H1 (cell line): ENCODE results near the gene HARS2. TPM values are rescaled to one million over a fixed set of nuclear protein-coding genes. Genes with fewer than 3 reads are reported as not detected.
"Not testable (repeated sequence)": the region's sequence is repeated elsewhere in the genome, so short reads cannot be mapped to it uniquely, and the experiment has no call there.

Experiments
- CTCF ChIA-PET: fragments of 300-600 bp; sonication (Branson Sonifier 250); formaldehyde crosslinking; loops from one replicate; lab custom pipeline; 2021; ENCODE audit not compliant: partially characterized antibody; lab: Charles Lee
- POLR2A ChIA-PET: fragments of 300-600 bp; sonication (Branson Sonifier 250); formaldehyde crosslinking; loops from one replicate; lab custom pipeline; 2021; ENCODE audit warnings: inconsistent platforms; ENCODE audit not compliant: partially characterized antibody; lab: Charles Lee
- DNase-seq, 2 experiments: peaks; one replicate each; pipeline versions ENCODE4 v3.0.0 to v3.0.0-alpha.2; 2010 to 2022; ENCODE audit warnings: low spot score in 2 of 2, low read depth in 1 of 2, mixed read lengths in 1 of 2
- FAIRE-seq: peaks from 2 replicates; lab custom pipeline; 2011; peaks lifted over from hg19 to GRCh38; lab: Jason Lieb, UNC
- H2AFZ ChIP-seq: 2 replicates; pipeline ENCODE4 v1.8.1; 2012; ENCODE audit warnings: low read length, inconsistent platforms
- H2AK5ac ChIP-seq: 2 replicates; pipeline ENCODE4 v1.6.1; 2013; ENCODE audit warnings: low read depth, low read length
- H2BK120ac ChIP-seq: replicated peaks from 2 replicates; pipeline ENCODE3; 2013; ENCODE audit warnings: low read depth, low read length, inconsistent platforms
- H2BK12ac ChIP-seq: 2 replicates; pipeline ENCODE4 v1.6.1; 2013; ENCODE audit warnings: low read depth, low read length
- H2BK15ac ChIP-seq: 2 replicates; pipeline ENCODE4 v1.6.1; 2013; ENCODE audit warnings: low read length
- H2BK20ac ChIP-seq: 2 replicates; pipeline ENCODE4 v1.6.1; 2013; ENCODE audit warnings: low read length
- H2BK5ac ChIP-seq: 2 replicates; pipeline ENCODE4 v1.6.1; 2013; ENCODE audit warnings: low read depth, low read length
- H3K14ac ChIP-seq: 2 replicates; pipeline ENCODE4 v1.6.1; 2013; ENCODE audit warnings: inconsistent platforms; ENCODE audit not compliant: insufficient read length
- H3K18ac ChIP-seq: 2 replicates; pipeline ENCODE4 v1.6.1; 2013; ENCODE audit warnings: low read length; ENCODE audit errors: extremely low read depth
- H3K23ac ChIP-seq: 2 replicates; pipeline ENCODE4 v1.6.1; 2013; ENCODE audit warnings: inconsistent platforms; ENCODE audit not compliant: insufficient read length
- H3K23me2 ChIP-seq: 2 replicates; pipeline ENCODE4 v1.6.1; 2013; ENCODE audit warnings: low read depth, low read length
- H3K27ac ChIP-seq: 2 replicates; pipeline ENCODE4 v1.6.1; 2011; ENCODE audit warnings: low read depth, low read length, inconsistent platforms
- H3K27me3 ChIP-seq, 4 experiments: replicated peaks in 1 of 4; 1 replicate in 1 of 4; 2 replicates in 3 of 4; pipeline versions ENCODE4 v1.6.1 to v1.8.1; 2011 to 2013; ENCODE audit warnings: low read length in 3 of 4, mild to moderate bottlenecking in 3 of 4, inconsistent platforms in 2 of 4, mixed read lengths in 2 of 4, moderate library complexity in 1 of 4; ENCODE audit not compliant: control insufficient read depth in 3 of 4, insufficient read depth in 3 of 4; ENCODE audit errors: extremely low read depth in 1 of 4
- H3K36me3 ChIP-seq, 4 experiments: 2 replicates each; pipeline versions ENCODE4 v1.6.1 to v1.8.1; 2011 to 2013; ENCODE audit warnings: mild to moderate bottlenecking in 4 of 4, low read length in 3 of 4, moderate library complexity in 2 of 4, control low read depth in 1 of 4, inconsistent platforms in 1 of 4; ENCODE audit not compliant: insufficient read depth in 4 of 4, control insufficient read depth in 2 of 4
- H3K4ac ChIP-seq: replicated peaks from 2 replicates; pipeline ENCODE3; 2013; ENCODE audit warnings: low read length, low read depth, mixed read lengths, inconsistent platforms; ENCODE audit not compliant: insufficient read length
- H3K4me1 ChIP-seq, 4 experiments: replicated peaks in 1 of 4; 1 replicate in 1 of 4; 2 replicates in 3 of 4; pipeline versions ENCODE4 v1.6.1 to v1.8.1; 2011 to 2013; ENCODE audit warnings: low read length in 3 of 4, inconsistent platforms in 2 of 4, mixed read lengths in 1 of 4; ENCODE audit not compliant: insufficient read depth in 4 of 4, control insufficient read depth in 3 of 4
- H3K4me2 ChIP-seq, 2 experiments: 2 replicates each; pipeline versions ENCODE4 v1.6.1 to v1.8.1; 2011 to 2013; ENCODE audit warnings: low read depth in 2 of 2, low read length in 2 of 2, control low read depth in 1 of 2, inconsistent platforms in 1 of 2, mild to moderate bottlenecking in 1 of 2; ENCODE audit not compliant: insufficient read depth in 1 of 2
- H3K4me3 ChIP-seq, 4 experiments: fragments of 200-600, 300-600 bp in 1 of 4; sonication (generic), shearing (Covaris generic), sonication (Bioruptor Twin) in 1 of 4; 2 replicates each; pipeline versions ENCODE4 v1.5.1 to v1.8.1; 2011 to 2016; ENCODE audit warnings: low read length in 4 of 4, low read depth in 3 of 4, control low read depth in 2 of 4, inconsistent platforms in 2 of 4, mild to moderate bottlenecking in 2 of 4, mixed read lengths in 1 of 4, moderate library complexity in 1 of 4; ENCODE audit not compliant: insufficient read depth in 2 of 4; ENCODE audit errors: extremely low read depth in 1 of 4
- H3K56ac ChIP-seq: replicated peaks from 2 replicates; pipeline ENCODE3; 2013; ENCODE audit warnings: low read depth, mild to moderate bottlenecking, mixed read lengths, low read length, inconsistent platforms; ENCODE audit not compliant: insufficient read length
- H3K79me1 ChIP-seq: 2 replicates; pipeline ENCODE4 v1.6.1; 2013; ENCODE audit warnings: low read depth, low read length, control low read depth
- H3K79me2 ChIP-seq, 2 experiments: 2 replicates each; pipeline versions ENCODE4 v1.6.1 to v1.8.1; 2012 to 2013; ENCODE audit warnings: low read length in 2 of 2, mild to moderate bottlenecking in 2 of 2, inconsistent platforms in 1 of 2; ENCODE audit not compliant: insufficient read depth in 2 of 2, control insufficient read depth in 1 of 2
- H3K9ac ChIP-seq, 4 experiments: replicated peaks in 1 of 4; 1 replicate in 1 of 4; 2 replicates in 3 of 4; pipeline versions ENCODE4 v1.6.1 to v1.8.1; 2011 to 2013; ENCODE audit warnings: low read depth in 3 of 4, low read length in 3 of 4, control low read depth in 2 of 4, mild to moderate bottlenecking in 2 of 4, moderate library complexity in 2 of 4, inconsistent platforms in 1 of 4; ENCODE audit errors: extremely low read depth in 1 of 4
- H3K9me3 ChIP-seq, 2 experiments: 2 replicates each; pipeline versions ENCODE4 v1.6.1 to v1.8.1; 2012 to 2013; ENCODE audit warnings: mild to moderate bottlenecking in 2 of 2, moderate library complexity in 2 of 2, control low read depth in 1 of 2, inconsistent platforms in 1 of 2, low read depth in 1 of 2, low read length in 1 of 2, mixed read lengths in 1 of 2; ENCODE audit not compliant: insufficient read depth in 2 of 2
- H4K20me1 ChIP-seq, 2 experiments: replicated peaks in 1 of 2; 2 replicates each; pipeline versions ENCODE3 to v1.8.1; 2011 to 2013; ENCODE audit warnings: inconsistent platforms in 2 of 2, low read length in 2 of 2, mild to moderate bottlenecking in 1 of 2; ENCODE audit not compliant: insufficient read depth in 2 of 2, control insufficient read depth in 1 of 2
- H4K5ac ChIP-seq: 2 replicates; pipeline ENCODE4 v1.6.1; 2013; ENCODE audit warnings: low read length, low read depth, mixed read lengths, inconsistent platforms; ENCODE audit not compliant: insufficient read length
- H4K8ac ChIP-seq: 2 replicates; pipeline ENCODE4 v1.8.0; 2013; ENCODE audit warnings: mild to moderate bottlenecking, moderate library complexity, low read length, inconsistent platforms; ENCODE audit not compliant: insufficient read depth; ENCODE audit errors: extremely low read depth
- H4K91ac ChIP-seq: replicated peaks from 2 replicates; pipeline ENCODE3; 2013; ENCODE audit warnings: low read length, mixed read lengths, inconsistent platforms; ENCODE audit not compliant: insufficient read length
- E2F6 ChIP-seq: IDR thresholded peaks from 2 replicates; pipeline ENCODE4 v1.6.1; 2012; ENCODE audit warnings: inconsistent platforms
- YY1 ChIP-seq: IDR thresholded peaks from 2 replicates; pipeline ENCODE4 v1.6.1; 2011; ENCODE audit warnings: low read depth, mild to moderate bottlenecking, low read length
- WGBS, 2 experiments: shearing (Covaris generic) in 1 of 2; methylation state at CpG; one replicate each; pipeline versions ENCODE4 v1.1.6 to v1.1.7; 2013 to 2015; ENCODE audit warnings: low lambda C conversion rate in 2 of 2, mixed read lengths in 2 of 2, inconsistent platforms in 1 of 2, low coverage in 1 of 2, missing lambda C conversion rate in 1 of 2; ENCODE audit not compliant: insufficient replicate concordance in 2 of 2, insufficient coverage in 1 of 2, insufficient read length in 1 of 2; ENCODE audit errors: extremely low coverage in 1 of 2, missing lambda C conversion rate in 1 of 2; 5-methylcytosine and 5-hydroxymethylcytosine counted together
- polyA plus RNA-seq, 7 experiments: library from polyadenylated mRNA; depleted of rRNA in 3 of 7; stranded (reverse) in 5 of 7; unstranded in 2 of 7; fragments of >200 nt in 5 of 7; fragments of 200-250 nt in 2 of 7; gene quantifications; 1 replicate in 5 of 7; 2 replicates in 1 of 7; 4 replicates in 1 of 7; pipeline versions ENCODE4 v1.2.1 to v1.2.3, GENCODE V29; 2011 to 2013; ENCODE audit warnings: missing spikeins in 2 of 7, mixed read lengths in 2 of 7
- total RNA-seq: library from RNA; stranded (reverse); fragmentation: NEBNext Ultra II Directional; extraction: Animal tissue kit (Norgen Biotek cat#: 25700); gene quantifications from 2 replicates; pipeline ENCODE4 v1.2.1, GENCODE V29; 2021

Gene HARS2
- total and polyA plus RNA-seq, 2 of the 8 experiments (the other 6 are each of a cell fraction or from before 2014, with no cell fraction given): 16.1 to 23.1 TPM

GRCh38 chr5:140713562-140714094, 22.4 kb downstream of the HARS2 start (continued):
- TF ChIP-seq E2F6 (no peak), YY1 (no peak)
- TF ChIP-seq, all 59 proteins: peak for 0

- H2BK5ac ChIP-seq, H3K23me2 ChIP-seq, H3K27ac ChIP-seq, H3K14ac ChIP-seq, DNase-seq, H3K36me3 ChIP-seq, H3K9me3 ChIP-seq, H2BK12ac ChIP-seq, H2AFZ ChIP-seq, H4K5ac ChIP-seq, CTCF ChIA-PET, H2BK120ac ChIP-seq, H2AK5ac ChIP-seq, H3K23ac ChIP-seq, H2BK20ac ChIP-seq, H3K4ac ChIP-seq, H3K4me1 ChIP-seq, H2BK15ac ChIP-seq, H3K79me2 ChIP-seq, H3K4me2 ChIP-seq, H3K79me1 ChIP-seq, H3K9ac ChIP-seq, H3K27me3 ChIP-seq, H3K56ac ChIP-seq, FAIRE-seq, H3K4me3 ChIP-seq, H4K91ac ChIP-seq, H4K8ac ChIP-seq, H4K20me1 ChIP-seq, H3K18ac ChIP-seq: not testable (repeated sequence)
- POLR2A ChIA-PET: interaction anchor here (1.3 to 1.7 kb wide), 2 partner anchors 16 to 69 kb away, joined by 3 read pairs; partner anchors contain the start of genes IK, NDUFA2 and ZMAT2
- WGBS, 2 experiments: 100% methylated on average over 2 of the region's 2 CpGs; no CpG with 5 or more reads in 1 of the 2 experiments
These were observed 25.0 kb downstream of the HARS2 start for GRCh38 chr5:140716238-140716637.
